HL-60/S4 treated with phorbol 12-myristate 13-acetate at 8.2 ng/mL for 4 days and 3 days (cell line): ENCODE data around the gene APOBEC3H.
"Not testable (repeated sequence)": the region's sequence is repeated elsewhere in the genome, so short reads cannot be mapped to it uniquely, and the experiment has no call there.

ENCODE experiments used
- in situ Hi-C: fragments of 300-500 bp; cut with MboI; formaldehyde crosslinking; loops from 2 replicates; pipeline ENCODE4 v1.15.0; 2022; ENCODE audit warnings: low sequenced_read_pairs

Gene APOBEC3H

GRCh38 chr22:39097098-39098020, at the start of gene APOBEC3H:
APOBEC3H (plus strand) TSS chr22:39097244; CDS start chr22:39100279, 3,035 bp downstream.
- in situ Hi-C loops = no loop called here

DNA sequence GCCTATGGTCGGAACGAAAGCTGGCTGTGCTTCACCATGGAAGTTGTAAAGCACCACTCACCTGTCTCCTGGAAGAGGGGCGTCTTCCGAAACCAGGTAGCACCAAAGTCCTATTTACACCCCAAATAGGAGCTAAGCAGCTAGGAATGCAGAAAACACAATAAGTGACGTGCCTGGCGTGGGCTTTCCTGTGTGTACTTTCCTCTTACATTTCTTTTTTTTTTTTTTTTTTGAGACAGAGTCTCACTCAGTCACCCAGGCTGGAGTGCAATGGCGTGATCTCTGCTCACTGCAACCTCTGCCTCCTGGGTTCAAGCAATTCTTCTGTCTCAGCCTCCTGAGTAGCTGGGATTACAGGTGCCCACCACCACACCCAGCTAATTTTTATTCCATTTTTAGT, 47.6 kb upstream of the APOBEC3H start:
- in situ Hi-C loops = not testable (repeated sequence)

GRCh38 chr22:39051844-39052495, 45.1 kb upstream of the APOBEC3H start:
- in situ Hi-C loops = not testable (repeated sequence)

GRCh38 chr22:39055658-39056057, 41.4 kb upstream of the APOBEC3H start:
- in situ Hi-C loops = no loop called here

DNA sequence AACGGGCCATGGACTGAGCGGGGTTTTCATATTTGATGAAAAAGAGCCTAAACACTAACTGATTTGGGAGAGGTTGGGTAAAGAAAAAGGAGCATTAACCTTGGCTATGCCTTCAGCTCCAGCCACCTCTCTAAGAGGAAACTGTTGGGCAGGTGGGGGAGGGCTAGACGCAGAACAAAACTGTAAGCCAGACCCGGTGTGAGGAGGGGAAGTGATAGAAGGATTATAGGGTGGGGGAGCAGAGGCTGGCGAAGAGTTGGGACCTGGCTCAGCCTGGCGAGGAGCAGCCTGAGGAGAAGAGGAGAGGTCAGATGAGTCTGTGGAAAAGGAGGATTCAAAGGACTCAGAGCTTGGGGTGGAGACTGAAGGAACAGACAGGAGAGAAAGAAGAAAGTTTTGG, 35.8 kb upstream of the APOBEC3H start:
- in situ Hi-C loops = not testable (repeated sequence)

- in situ Hi-C loops = not testable (repeated sequence)
Measured at GRCh38 chr22:39061951-39062350, 35.1 kb upstream of the APOBEC3H start.

DNA sequence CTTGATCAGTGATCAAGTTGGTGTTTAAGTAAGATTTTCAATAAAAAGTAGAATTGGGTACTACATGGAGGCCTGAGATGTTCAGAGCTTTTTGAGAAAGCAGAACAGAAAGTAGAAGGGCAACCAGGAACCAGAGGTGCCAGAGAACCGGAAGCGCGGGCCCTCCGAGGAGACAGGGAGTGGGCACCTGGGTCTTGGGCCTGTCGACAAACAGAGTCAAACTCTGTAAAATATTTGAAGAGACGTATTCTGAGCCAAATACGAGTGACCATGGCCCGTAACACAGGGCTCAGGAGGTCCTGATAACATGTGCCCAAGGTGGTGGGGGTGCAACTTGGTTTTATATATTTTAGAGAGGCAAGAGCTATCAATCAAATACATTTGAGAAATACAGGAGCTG, 33.1 kb upstream of the APOBEC3H start:
- in situ Hi-C loops = not testable (repeated sequence)

- in situ Hi-C loops = not testable (repeated sequence)
Measured at GRCh38 chr22:39066442-39067276, 30.4 kb upstream of the APOBEC3H start.

DNA sequence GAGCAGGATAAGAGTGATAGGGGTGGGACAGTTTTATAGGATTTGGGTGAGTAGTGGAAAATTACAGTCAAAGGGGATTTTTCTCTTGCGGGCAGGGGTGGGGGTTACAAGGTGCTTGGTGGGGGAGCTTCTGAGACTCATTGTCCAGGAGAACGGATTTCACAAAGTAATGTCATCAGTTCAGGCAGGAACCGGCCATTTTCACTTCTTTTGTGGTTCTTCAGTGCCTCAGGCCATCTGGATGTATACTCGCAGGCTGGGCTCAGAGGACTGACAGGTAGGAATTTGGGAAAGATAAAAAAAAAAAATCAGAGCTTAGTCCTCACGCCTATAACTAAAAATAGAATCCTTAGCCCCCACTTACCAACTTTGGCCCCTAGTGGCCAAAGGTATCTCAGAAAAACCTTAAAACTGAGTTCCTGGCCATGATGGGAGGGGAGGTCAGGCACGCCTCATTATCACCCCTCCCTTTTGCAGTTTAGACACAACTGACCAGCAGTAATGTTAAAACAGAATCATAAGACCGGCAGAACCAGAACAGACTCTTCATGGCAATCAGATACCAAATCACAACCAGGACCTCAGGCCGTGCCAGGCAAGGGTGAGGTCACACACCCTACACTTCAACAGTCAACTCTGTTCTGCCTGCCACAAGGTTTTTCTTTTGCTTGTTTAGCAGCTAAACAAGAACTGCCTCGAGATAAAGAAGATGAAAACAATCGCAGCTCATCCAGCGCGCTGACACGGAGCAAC, 28.8 kb upstream of the APOBEC3H start:
- in situ Hi-C loops = no loop called here

GRCh38 chr22:39070186-39070585, 26.9 kb upstream of the APOBEC3H start:
- in situ Hi-C loops = no loop called here

DNA sequence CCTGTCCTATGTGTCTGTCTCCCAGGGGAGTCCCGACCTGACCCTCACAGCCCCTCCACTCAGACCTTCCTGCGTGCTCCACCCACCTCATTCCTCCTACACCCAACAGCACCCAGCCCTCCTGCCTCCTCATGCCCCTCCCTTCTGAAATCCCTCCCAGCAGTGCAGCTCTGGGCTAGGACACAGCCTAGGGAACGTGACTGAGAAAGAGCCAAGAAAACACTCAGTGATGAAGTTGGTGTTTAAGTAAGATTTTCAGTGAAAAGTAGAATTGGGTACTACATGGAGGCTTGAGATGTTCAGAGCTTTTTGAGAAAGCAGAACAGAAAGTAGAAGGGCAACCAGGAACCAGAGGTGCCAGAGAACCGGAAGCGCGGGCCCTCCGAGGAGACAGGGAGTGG, 24.5 kb upstream of the APOBEC3H start:
- in situ Hi-C loops = not testable (repeated sequence)

DNA sequence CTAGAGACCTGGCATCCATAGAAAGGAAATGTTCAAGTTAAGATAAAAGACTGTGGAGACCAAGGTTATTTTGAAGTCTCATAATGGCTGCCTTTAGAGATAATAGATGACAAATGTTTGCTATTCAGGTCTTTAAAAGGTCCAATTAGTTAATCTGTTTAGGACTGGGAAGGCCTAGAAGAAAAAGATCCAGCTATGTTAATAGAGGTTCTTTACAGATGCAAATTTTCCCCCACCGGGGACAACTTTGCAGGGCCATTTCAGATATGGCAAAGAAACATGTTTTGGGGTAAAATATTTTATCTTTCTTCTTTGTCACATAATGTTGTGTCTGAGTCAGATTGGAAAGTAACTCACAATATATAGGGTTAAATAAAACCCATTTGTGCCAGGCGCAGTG, 23.1 kb upstream of the APOBEC3H start:
- in situ Hi-C loops = no loop called here

GRCh38 chr22:39076155-39077025, 20.7 kb upstream of the APOBEC3H start:
- in situ Hi-C loops = not testable (repeated sequence)

DNA sequence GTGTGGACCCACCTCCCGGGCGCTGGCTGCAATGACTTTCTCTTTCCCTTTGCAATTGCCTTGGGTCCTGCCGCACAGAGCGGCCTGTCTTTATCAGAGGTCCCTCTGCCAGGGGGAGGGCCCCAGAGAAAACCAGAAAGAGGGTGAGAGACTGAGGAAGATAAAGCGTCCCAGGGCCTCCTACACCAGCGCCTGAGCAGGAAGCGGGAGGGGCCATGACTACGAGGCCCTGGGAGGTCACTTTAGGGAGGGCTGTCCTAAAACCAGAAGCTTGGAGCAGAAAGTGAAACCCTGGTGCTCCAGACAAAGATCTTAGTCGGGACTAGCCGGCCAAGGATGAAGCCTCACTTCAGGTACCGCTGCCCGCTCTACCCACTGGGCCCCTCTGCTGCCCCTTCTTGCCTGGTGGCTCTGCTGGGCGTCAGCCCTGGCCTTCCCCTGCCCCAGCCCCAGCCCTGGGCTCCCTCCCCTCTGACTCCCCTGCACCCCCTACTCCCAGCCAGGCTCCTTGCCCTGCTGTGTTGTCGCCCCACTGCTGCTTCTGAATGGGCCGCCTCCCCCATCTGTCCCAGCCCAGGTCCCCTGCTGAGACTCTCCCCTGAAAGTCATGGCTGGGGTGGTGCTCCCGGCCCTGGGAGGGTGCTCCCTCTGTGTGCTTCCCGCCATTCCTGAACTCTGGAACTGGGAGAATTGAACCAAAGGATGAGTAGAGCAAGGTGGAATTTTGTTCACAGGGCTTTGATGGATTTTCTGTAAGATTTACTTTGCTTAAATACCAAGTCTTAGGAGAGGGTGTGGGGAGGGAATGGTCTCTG, 19.8 kb upstream of the APOBEC3H start, which contains the start of gene APOBEC3G:
Gene APOBEC3G (plus strand): TSS at position 250 of the 815 bp plus-strand sequence. CDS start 87 bp downstream, at position 337.
- in situ Hi-C loops = not testable (repeated sequence)

GRCh38 chr22:39077912-39078311, 19.1 kb upstream of the APOBEC3H start:
- in situ Hi-C loops = not testable (repeated sequence)

DNA sequence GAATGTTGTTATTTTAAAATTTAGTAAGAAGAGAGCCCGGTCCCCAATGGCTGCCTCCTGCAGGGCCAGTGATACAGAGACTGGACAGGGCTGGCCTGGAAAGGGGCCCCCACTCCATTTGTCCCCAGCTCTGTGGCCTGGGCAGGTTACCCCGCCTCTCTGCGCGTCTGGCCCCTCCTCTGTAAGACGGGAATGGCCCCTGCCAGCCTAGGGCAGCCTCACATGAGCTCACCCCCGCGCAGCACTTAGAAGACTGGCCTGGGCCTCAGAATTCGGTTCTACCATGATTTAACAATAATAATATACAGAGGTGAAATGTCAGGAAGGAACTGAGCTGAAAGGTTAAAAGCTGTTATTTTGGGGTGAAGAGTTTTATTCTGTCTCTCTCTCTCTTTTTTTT, 18.7 kb upstream of the APOBEC3H start:
- in situ Hi-C loops = no loop called here

- in situ Hi-C loops = not testable (repeated sequence)
Measured at GRCh38 chr22:39079054-39079637, 17.9 kb upstream of the APOBEC3H start.
